HepG2 (cell line): Measurements from ENCODE around the gene CKS1B. TPM values are rescaled to one million over a fixed set of nuclear protein-coding genes. Genes with fewer than 3 reads are reported as not detected.

Experiments used
- BHLHE40 ChIP-seq: IDR thresholded peaks from 2 replicates; pipeline ENCODE4 v1.6.1; 2011; ENCODE audit warnings: low read length, improper control_type of control experiment
- FIP1L1 ChIP-seq: fragments of 200-400 bp; formaldehyde crosslinking; IDR thresholded peaks from 2 replicates; pipeline ENCODE4 v1.6.1; 2018; ENCODE audit warnings: low read depth, mild to moderate bottlenecking, low read length, moderate library complexity, borderline replicate concordance; ENCODE audit not compliant: insufficient read depth
- FOXO1 ChIP-seq: sonication (generic); formaldehyde crosslinking; IDR thresholded peaks from 2 replicates; pipeline ENCODE4 v1.4.0; 2020; ENCODE audit warnings: missing genetic modification reagents
- JUND ChIP-seq: sonication (generic); formaldehyde crosslinking; IDR thresholded peaks from 2 replicates; pipeline ENCODE4 v1.8.0; 2022; ENCODE audit warnings: mild to moderate bottlenecking, missing genetic modification reagents
- NKX3-1 ChIP-seq: sonication (generic); formaldehyde crosslinking; IDR thresholded peaks from 2 replicates; pipeline ENCODE4 v1.5.0; 2020; ENCODE audit warnings: missing genetic modification reagents
- SKIL ChIP-seq: sonication (generic); formaldehyde crosslinking; IDR thresholded peaks from 2 replicates; pipeline ENCODE4 v1.8.0; 2022; ENCODE audit warnings: missing genetic modification reagents, mild to moderate bottlenecking, moderate library complexity, borderline replicate concordance
- SMARCC2 ChIP-seq: fragments of 450-650 bp; IDR thresholded peaks from 2 replicates; pipeline ENCODE4 v1.6.1; 2017; ENCODE audit warnings: antibody characterized with exemption, mild to moderate bottlenecking
- ZBTB3 ChIP-seq: sonication (generic); formaldehyde crosslinking; IDR thresholded peaks from 2 replicates; pipeline ENCODE4 v1.4.0; 2020; ENCODE audit warnings: low read depth, mild to moderate bottlenecking, moderate library complexity, missing genetic modification reagents, borderline replicate concordance
- ZBTB40 ChIP-seq, 2 experiments: fragments of 450-650 bp in 1 of 2; sonication (generic) in 1 of 2; formaldehyde crosslinking in 1 of 2; IDR thresholded peaks; 2 replicates each; pipeline versions ENCODE4 v1.6.1 to v1.8.0; 2016 to 2022; ENCODE audit warnings: antibody characterized with exemption in 1 of 2, mild to moderate bottlenecking in 1 of 2, missing genetic modification reagents in 1 of 2
- ZNF275 ChIP-seq: sonication (generic); formaldehyde crosslinking; IDR thresholded peaks from 2 replicates; pipeline ENCODE4 v1.8.0; 2022; ENCODE audit warnings: missing genetic modification reagents, mild to moderate bottlenecking, inconsistent platforms, borderline replicate concordance
- ZNF550 ChIP-seq: sonication (generic); formaldehyde crosslinking; IDR thresholded peaks from 2 replicates; pipeline ENCODE4 v1.4.0; 2020; ENCODE audit warnings: mild to moderate bottlenecking, missing genetic modification reagents, borderline replicate concordance
- ZNF775 ChIP-seq: sonication (generic); formaldehyde crosslinking; IDR thresholded peaks from 2 replicates; pipeline ENCODE4 v1.4.0; 2020; ENCODE audit warnings: missing genetic modification reagents, mild to moderate bottlenecking, moderate library complexity, borderline replicate concordance
- ZNF788 ChIP-seq: sonication (generic); formaldehyde crosslinking; IDR thresholded peaks from 2 replicates; pipeline ENCODE4 v1.5.0; 2020; ENCODE audit warnings: mild to moderate bottlenecking, missing genetic modification reagents, borderline replicate concordance
- polyA plus RNA-seq, 8 experiments: library from polyadenylated mRNA; depleted of rRNA in 3 of 8; stranded (reverse) in 7 of 8; unstranded in 1 of 8; fragments of >200 nt; fragmentation: Illumina TruSeq in 4 of 8; extraction: Trizol in 4 of 8; gene quantifications; 2 replicates each; pipeline versions ENCODE4 v1.2.1 to v1.2.3, GENCODE V29; 2011 to 2016; ENCODE audit warnings: low read depth in 4 of 8, missing spikeins in 1 of 8, mixed read lengths in 1 of 8; ENCODE audit not compliant: insufficient read depth in 1 of 8
- total RNA-seq, 5 experiments: library from RNA; depleted of rRNA; stranded (reverse); fragments of >200 nt; fragmentation: Illumina TruSeq; extraction: Trizol; gene quantifications; 2 replicates each; pipeline ENCODE4 v1.2.3, GENCODE V29; 2016; ENCODE audit warnings: low read depth in 1 of 5

Gene CKS1B
- total and polyA plus RNA-seq, 2 of the 13 experiments (the other 11 are each of a cell fraction or from before 2014, with no cell fraction given), result 217 to 222 TPM

DNA sequence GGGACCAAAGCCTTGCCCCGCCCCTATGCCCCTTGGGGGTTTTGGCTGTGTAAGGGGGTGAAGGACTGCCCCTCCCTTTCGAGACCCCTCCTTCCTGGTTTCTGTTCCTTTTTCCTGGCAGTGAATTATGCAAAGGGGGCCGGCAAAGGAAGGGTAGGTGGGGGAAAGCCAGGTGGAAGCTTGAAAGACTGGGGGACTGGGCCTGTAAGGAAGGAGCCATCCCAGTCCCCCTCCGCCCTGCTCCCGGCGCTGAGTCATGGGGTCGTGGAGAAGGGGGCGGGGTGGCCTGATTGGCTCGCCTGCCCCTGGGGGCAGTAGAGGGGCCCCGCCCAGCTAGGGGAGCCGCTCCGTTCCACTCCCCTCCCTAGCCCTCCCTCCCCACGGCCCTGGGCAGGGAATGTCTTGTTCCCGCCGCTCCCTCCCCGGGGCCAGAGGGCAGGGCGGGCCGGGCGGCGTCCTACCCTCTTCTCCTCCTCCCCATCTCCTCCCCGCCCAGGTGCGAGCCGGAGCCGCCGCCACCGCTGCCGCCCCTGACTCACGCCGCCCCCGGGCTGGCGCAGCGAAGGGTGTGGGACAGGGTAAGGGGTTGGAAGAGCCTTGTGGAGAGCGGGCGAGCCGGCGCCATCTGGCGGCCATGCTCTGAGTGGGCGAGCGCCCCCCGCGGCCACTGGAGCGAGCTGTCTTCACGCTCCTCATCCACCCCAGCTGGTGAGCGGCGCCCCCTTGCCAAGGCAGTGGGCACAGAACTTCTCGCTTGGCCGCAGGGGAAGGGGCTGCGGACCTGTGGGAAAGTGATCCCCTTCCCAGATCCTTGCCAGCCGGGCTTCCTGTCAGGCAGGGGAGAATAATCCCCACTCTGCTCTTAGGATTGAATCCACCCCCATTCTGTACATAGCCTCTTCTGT, 42.8 kb downstream of the CKS1B start (continued):
- TF ChIP-seq ZBTB40 (IDR thresholded peaks at IDR 0.05) (no peak), ZBTB40 (CRISPR knock-in tag; IDR thresholded peaks at IDR 0.05) (no peak), SMARCC2 (no peak), ZNF775 (CRISPR knock-in tag) (no peak), ZNF788 (CRISPR knock-in tag) (peak; percentile 90; the same call in 1 of the 2 replicates), NKX3-1 (CRISPR knock-in tag) (peak; percentile 43; the same call in 1 of the 2 replicates), ZBTB3 (CRISPR knock-in tag) (no peak), JUND (CRISPR knock-in tag) (peak; percentile 46; the same call in 1 of the 2 replicates), FOXO1 (CRISPR knock-in tag) (peak; percentile 73), SKIL (CRISPR knock-in tag) (peak; percentile 75), BHLHE40 (peak; percentile 49; the same call in 1 of the 2 replicates), FIP1L1 (no peak), ZNF550 (CRISPR knock-in tag) (0 out of 2 replicates have a peak, but pooled peaks have one; percentile 12), ZNF275 (CRISPR knock-in tag) (peak; percentile 88; the same call in 1 of the 2 replicates)
